K562 (cell line): ENCODE results near the gene SGMS1. TPM values are rescaled to one million over a fixed set of nuclear protein-coding genes. Genes with fewer than 3 reads are reported as not detected.

ENCODE experiments used
- ARID4B ChIP-seq: sonication (generic); formaldehyde crosslinking; IDR thresholded peaks from 2 replicates; pipeline ENCODE4 v1.8.0; 2022; ENCODE audit warnings: mild to moderate bottlenecking, missing genetic modification reagents
- DMBX1 ChIP-seq: fragments of 250-450 bp; sonication (Bioruptor Pico); IDR thresholded peaks from 2 replicates; pipeline ENCODE4 v1.8.0; 2022; ENCODE audit warnings: inconsistent platforms, mild to moderate bottlenecking, moderate library complexity, borderline replicate concordance
- FOSL1 ChIP-seq: fragments of 200-800 bp; sonication (Bioruptor generic); conservative IDR thresholded peaks from 2 replicates; pipeline ENCODE4 v1.6.1; 2016; ENCODE audit warnings: missing genetic modification characterization, missing compliant biosample characterization
- GABPA ChIP-seq: fragments of 200-800 bp; sonication (Bioruptor generic); conservative IDR thresholded peaks from 2 replicates; pipeline ENCODE4 v1.6.1; 2016; ENCODE audit warnings: low read depth, missing genetic modification characterization, missing compliant biosample characterization
- JUN ChIP-seq, 2 experiments: sonication (generic) in 1 of 2; formaldehyde crosslinking in 1 of 2; IDR thresholded peaks; 2 replicates each; pipeline versions ENCODE4 v1.6.1 to v1.8.0; 2012 to 2022; ENCODE audit warnings: borderline replicate concordance in 2 of 2, mild to moderate bottlenecking in 2 of 2, improper control_type of control experiment in 1 of 2, low read depth in 1 of 2, low read length in 1 of 2, missing genetic modification reagents in 1 of 2
- JUNB ChIP-seq: fragments of 450-650 bp; formaldehyde crosslinking; conservative IDR thresholded peaks from 2 replicates; pipeline ENCODE4 v1.4.0; 2020; ENCODE audit warnings: mild to moderate bottlenecking
- PTTG1 ChIP-seq: fragments of 450-650 bp; IDR thresholded peaks from 2 replicates; pipeline ENCODE4 v1.6.1; 2016; ENCODE audit warnings: low read depth, mild to moderate bottlenecking, missing genetic modification characterization, missing compliant biosample characterization
- VEZF1 ChIP-seq: fragments of 200-800 bp; sonication (Bioruptor generic); IDR thresholded peaks from 2 replicates; pipeline ENCODE4 v1.6.1; 2017; ENCODE audit warnings: missing genetic modification characterization, missing compliant biosample characterization
- polyA plus RNA-seq, 8 experiments: library from polyadenylated mRNA; depleted of rRNA in 4 of 8; stranded (reverse) in 5 of 8; unstranded in 3 of 8; fragments of >200 nt; fragmentation: Nextera tagmentation in 2 of 8; fragmentation: Illumina TruSeq in 1 of 8; extraction: Ambion mirVana in 2 of 8; extraction: Trizol in 1 of 8; gene quantifications; 2 replicates each; pipeline versions ENCODE4 v1.2.1 to v1.2.3, GENCODE V29; 2011 to 2014; ENCODE audit warnings: inconsistent platforms in 1 of 8, missing spikeins in 1 of 8
- total RNA-seq, 7 experiments: library from RNA; depleted of rRNA in 6 of 7; stranded (reverse); fragments of >200 nt in 6 of 7; fragmentation: Illumina TruSeq in 2 of 7; extraction: Trizol in 2 of 7; gene quantifications; 2 replicates each; pipeline versions ENCODE4 v1.2.1 to v1.2.3, GENCODE V29; 2011 to 2021; ENCODE audit warnings: low replicate concordance in 1 of 7
- TF ChIP-seq, protein P1 (sequence below), 2 experiments: fragments of 450-650 bp in 1 of 2; sonication (generic) in 1 of 2; formaldehyde crosslinking in 1 of 2; IDR thresholded peaks; 2 replicates each; pipeline versions ENCODE4 v1.7.1 to v1.9.0; 2016 to 2022; ENCODE audit warnings: inconsistent platforms in 1 of 2, mild to moderate bottlenecking in 1 of 2, missing genetic modification reagents in 1 of 2

Gene SGMS1
- total and polyA plus RNA-seq, 9 of the 15 experiments (the other 6 are each of a cell fraction or from before 2014, with no cell fraction given): 22.6 to 232 (median 82.2) TPM

DNA sequence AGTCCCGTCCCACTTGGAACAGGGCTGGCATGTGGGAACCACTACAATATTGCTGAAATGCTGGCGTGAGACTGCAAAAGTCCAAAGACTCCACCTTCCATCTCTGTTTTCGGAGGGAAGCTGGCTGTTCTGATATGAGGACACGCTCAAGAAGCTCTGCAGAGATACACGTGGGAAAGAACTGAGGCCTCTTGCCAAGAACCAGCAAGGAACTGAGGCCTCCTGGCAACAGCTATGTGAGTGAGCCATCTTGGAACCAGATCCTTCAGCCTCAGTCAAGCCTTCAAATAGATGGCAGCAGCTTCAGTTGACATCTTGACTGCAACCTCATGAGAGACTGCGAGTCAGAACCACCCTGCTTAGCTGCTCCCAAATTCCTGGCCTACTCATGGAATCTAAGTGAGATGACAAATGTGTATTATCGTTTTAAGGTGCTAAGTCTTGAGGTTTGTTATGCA lies 30.8 kb downstream of the SGMS1 start (continued):
- TF ChIP-seq, protein P1, sequence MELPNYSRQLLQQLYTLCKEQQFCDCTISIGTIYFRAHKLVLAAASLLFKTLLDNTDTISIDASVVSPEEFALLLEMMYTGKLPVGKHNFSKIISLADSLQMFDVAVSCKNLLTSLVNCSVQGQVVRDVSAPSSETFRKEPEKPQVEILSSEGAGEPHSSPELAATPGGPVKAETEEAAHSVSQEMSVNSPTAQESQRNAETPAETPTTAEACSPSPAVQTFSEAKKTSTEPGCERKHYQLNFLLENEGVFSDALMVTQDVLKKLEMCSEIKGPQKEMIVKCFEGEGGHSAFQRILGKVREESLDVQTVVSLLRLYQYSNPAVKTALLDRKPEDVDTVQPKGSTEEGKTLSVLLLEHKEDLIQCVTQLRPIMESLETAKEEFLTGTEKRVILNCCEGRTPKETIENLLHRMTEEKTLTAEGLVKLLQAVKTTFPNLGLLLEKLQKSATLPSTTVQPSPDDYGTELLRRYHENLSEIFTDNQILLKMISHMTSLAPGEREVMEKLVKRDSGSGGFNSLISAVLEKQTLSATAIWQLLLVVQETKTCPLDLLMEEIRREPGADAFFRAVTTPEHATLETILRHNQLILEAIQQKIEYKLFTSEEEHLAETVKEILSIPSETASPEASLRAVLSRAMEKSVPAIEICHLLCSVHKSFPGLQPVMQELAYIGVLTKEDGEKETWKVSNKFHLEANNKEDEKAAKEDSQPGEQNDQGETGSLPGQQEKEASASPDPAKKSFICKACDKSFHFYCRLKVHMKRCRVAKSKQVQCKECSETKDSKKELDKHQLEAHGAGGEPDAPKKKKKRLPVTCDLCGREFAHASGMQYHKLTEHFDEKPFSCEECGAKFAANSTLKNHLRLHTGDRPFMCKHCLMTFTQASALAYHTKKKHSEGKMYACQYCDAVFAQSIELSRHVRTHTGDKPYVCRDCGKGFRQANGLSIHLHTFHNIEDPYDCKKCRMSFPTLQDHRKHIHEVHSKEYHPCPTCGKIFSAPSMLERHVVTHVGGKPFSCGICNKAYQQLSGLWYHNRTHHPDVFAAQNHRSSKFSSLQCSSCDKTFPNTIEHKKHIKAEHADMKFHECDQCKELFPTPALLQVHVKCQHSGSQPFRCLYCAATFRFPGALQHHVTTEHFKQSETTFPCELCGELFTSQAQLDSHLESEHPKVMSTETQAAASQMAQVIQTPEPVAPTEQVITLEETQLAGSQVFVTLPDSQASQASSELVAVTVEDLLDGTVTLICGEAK (IDR thresholded peaks at IDR 0.05): no peak
- TF ChIP-seq, protein P1 (CRISPR knock-in tag; IDR thresholded peaks at IDR 0.05): no peak
- TF ChIP-seq VEZF1 (CRISPR knock-in tag): peak; percentile 41; the same call in 1 of the 2 replicates
- TF ChIP-seq DMBX1 (CRISPR knock-in tag): peak; percentile 93
- 0 out of 2 replicates have a peak, but pooled peaks have one; percentile 38 for TF ChIP-seq ARID4B (CRISPR knock-in tag)
- TF ChIP-seq JUN (IDR thresholded peaks at IDR 0.05; ENCODE audit: borderline replicate concordance, low read depth, low read length): peak; percentile 43; the same call in 1 of the 2 replicates
- TF ChIP-seq JUN (CRISPR knock-in tag; IDR thresholded peaks at IDR 0.05; ENCODE audit: borderline replicate concordance): no peak
- no peak for TF ChIP-seq JUNB (CRISPR knock-in tag)
- 0 out of 2 replicates have a peak, but pooled peaks have one; percentile 11 for TF ChIP-seq PTTG1 (tag)
- TF ChIP-seq GABPA (tag): peak; percentile 38; the same call in 1 of the 2 replicates
- 0 out of 2 replicates have a peak, but pooled peaks have one; percentile 2 for TF ChIP-seq FOSL1 (tag)
